Astrocyte of the cerebellum (primary cell): ENCODE data around the gene CBY1.

Experiments
- DNase-seq: peaks from one replicate; pipeline ENCODE4 v3.0.0-alpha.2; 2011; ENCODE audit warnings: low read depth
- H3K4me3 ChIP-seq: 2 replicates; pipeline ENCODE4 v1.5.1; 2011; ENCODE audit warnings: mild to moderate bottlenecking, low read depth, low read length, moderate library complexity
- in situ Hi-C: cut with HindIII; loops from 2 replicates; pipeline ENCODE4 v1.10.0; 2017; ENCODE audit warnings: low sequenced_read_pairs
- TF ChIP-seq, protein P1 (sequence below): IDR thresholded peaks from 2 replicates; pipeline ENCODE4 v1.5.1; 2012; ENCODE audit warnings: low read length, low read depth, moderate library complexity, mild to moderate bottlenecking; ENCODE audit errors: missing control alignments

The CBY1 gene

DNA sequence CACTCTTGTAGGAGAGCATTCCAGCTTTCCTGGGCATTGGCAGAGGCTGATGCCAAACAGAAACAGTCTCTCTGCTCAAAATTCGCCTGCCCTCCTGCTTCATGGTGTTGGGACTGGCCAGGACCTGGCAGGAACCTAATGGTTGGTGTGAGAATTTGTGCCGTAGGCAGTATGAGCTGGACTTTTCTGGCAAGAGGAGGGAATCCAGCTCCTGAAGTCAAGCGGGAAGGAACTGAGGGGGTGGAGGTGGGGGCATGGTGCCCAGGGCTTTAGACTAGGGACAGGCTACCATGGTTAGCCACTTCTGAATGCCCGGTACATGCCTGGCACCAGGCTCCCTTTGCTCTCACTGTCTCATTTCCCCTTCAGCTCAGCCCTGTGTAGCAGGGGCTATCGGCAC lies 18.4 kb downstream of the CBY1 start:
- no peak overlapping the region for H3K4me3 ChIP-seq
- TF ChIP-seq, protein P1, sequence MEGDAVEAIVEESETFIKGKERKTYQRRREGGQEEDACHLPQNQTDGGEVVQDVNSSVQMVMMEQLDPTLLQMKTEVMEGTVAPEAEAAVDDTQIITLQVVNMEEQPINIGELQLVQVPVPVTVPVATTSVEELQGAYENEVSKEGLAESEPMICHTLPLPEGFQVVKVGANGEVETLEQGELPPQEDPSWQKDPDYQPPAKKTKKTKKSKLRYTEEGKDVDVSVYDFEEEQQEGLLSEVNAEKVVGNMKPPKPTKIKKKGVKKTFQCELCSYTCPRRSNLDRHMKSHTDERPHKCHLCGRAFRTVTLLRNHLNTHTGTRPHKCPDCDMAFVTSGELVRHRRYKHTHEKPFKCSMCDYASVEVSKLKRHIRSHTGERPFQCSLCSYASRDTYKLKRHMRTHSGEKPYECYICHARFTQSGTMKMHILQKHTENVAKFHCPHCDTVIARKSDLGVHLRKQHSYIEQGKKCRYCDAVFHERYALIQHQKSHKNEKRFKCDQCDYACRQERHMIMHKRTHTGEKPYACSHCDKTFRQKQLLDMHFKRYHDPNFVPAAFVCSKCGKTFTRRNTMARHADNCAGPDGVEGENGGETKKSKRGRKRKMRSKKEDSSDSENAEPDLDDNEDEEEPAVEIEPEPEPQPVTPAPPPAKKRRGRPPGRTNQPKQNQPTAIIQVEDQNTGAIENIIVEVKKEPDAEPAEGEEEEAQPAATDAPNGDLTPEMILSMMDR: no peak
- in situ Hi-C loops: no loop called here
- no peak for DNase-seq

DNA sequence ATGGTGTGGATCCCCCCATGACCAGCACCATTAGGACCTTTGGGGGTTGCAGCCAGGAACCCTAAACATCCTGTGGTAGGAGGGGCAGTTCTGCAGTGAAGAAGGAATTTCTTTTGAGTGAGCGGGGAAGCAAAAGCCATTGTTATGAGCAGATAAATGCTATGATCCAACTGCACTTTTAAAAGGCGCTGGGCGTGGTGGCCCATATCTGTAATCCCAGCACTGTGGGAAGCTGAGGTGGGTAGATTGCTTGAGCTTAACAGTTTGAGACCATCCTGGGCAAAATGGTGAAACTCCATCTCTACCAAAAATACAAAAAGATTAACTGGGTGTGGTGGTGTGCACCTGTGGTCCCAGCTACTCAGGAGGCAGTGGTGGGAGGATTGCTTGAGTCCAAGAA lies 19.4 kb downstream of the CBY1 start:
- DNase-seq: no peak
- in situ Hi-C loops: no loop called here
- no peak overlapping the region for H3K4me3 ChIP-seq
- TF ChIP-seq, protein P1: no peak

DNA sequence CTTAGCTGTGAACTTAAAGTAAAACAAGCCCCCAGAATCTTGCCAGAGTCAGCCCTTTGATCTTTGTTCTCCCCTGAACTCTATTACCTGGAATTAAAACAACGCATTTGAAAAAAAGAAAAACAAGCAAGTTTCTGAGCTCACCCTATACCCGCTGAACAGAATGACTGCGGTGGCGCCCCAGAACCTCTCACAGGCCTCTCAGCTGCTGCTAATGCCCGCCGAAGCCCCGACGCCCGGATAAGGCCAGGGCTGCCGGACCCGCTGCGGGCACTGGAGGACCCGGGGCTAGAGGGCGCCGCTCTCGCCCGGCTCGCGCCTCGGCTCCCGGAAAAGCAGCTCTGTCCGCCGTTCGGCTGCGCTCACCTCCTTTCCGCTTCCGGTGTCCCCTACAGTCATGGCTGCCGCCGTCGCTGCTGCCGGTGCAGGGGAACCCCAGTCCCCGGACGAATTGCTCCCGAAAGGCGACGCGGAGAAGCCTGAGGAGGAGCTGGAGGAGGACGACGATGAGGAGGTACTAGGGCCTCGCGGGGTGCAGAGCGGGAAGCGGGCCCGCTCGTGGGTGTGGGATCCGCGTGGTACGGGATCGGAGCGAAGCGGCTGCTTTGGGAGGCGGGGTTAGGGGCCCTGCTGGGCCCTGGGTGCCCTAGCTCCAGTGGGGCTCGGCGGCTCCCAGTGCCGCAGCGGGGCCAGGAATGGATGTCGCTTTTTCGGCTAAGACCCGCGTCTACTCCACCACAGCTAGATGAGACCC lies 25.3 kb downstream of the CBY1 start, which contains the start of gene TOMM22:
TSS of gene TOMM22 (plus strand) at position 376 of the 754 bp plus-strand sequence. CDS start at position 398, 22 bp downstream.
- in situ Hi-C loops: no loop called here
- TF ChIP-seq, protein P1: peak; percentile 66
- DNase-seq: peak; percentile 64
- H3K4me3 ChIP-seq: peak within 1 kb of the TSS; percentile 79

DNA sequence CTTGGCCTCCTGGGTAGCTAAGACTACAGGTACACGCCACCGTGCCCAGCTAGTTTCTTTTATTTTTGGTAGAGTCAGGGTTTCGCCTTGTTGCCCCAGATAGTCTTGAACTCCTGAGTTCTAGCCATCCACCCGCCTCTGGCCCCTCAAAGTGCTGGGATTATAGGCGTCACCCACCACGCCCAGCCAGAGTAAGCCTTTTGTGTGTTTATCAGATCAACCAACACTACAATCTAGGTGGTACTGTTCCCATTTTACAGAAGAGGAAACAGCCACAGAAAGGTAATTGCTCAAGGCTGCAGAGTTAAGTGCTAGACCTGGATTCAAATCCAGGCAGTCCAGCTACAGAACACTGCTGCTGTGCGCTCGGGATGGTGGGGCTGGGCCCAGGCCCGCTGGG lies 28.5 kb downstream of the CBY1 start:
- TF ChIP-seq, protein P1: no peak
- no peak for DNase-seq
- in situ Hi-C loops: no loop called here
- no peak overlapping the region for H3K4me3 ChIP-seq

DNA sequence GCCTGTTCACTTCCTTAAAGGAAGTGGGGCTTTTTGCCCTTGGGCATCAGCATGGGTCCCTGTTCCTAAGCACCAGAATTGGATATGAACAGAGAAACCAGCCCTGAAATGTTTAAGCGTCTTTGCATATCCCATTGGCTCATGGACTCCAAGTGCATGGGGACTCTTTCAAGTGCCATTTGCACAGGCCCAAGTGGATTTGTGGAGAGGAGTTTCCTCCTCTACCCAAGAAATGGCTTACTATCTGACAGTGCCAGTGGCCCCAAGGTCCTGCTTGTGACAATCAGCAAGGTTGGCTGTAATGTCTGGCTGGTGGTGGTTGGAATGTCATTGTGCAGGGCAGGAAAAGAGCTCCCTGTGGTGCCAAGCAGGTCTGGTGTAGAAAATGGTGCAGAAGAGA lies 29.3 kb downstream of the CBY1 start:
- in situ Hi-C loops: no loop called here
- TF ChIP-seq, protein P1: no peak
- H3K4me3 ChIP-seq: no peak overlapping the region
- no peak for DNase-seq

DNA sequence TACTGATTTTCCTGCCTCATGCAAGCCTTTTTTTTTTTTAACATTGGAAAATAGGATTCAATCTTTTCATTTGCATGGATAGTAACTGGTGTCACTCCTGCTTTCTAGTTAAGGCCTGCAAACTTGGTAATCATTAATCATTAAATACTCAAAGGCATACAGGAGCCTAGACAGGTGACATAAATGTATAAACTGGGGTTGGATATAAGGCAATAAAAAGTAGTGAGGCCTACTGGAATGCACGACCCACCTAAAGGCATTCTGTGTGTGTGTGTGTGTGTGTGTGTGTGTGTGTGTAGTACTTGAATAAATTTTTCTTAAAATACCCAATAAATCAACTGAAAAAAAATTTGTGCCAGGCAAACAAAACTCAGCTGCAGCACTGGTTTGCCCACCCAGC lies 33.2 kb downstream of the CBY1 start:
- H3K4me3 ChIP-seq: no peak overlapping the region
- in situ Hi-C loops: no loop called here
- TF ChIP-seq, protein P1: no peak
- no peak for DNase-seq
